GM12892 (cell line): ENCODE data around the gene PSRC1.
"Not testable (repeated sequence)": the region's sequence is repeated elsewhere in the genome, so short reads cannot be mapped to it uniquely, and the experiment has no call there.

Source experiments
- DNase-seq: peaks from one replicate; pipeline ENCODE4 v3.0.0; 2011; ENCODE audit not compliant: insufficient read length
- FAIRE-seq: peaks from 2 replicates; lab custom pipeline; 2011; peaks lifted over from hg19 to GRCh38; lab: Jason Lieb, UNC
- POLR2A ChIP-seq: IDR thresholded peaks from 2 replicates; pipeline ENCODE4 v1.6.1; 2011; ENCODE audit warnings: low read depth, low read length, control low read depth
- POLR2AphosphoS5 ChIP-seq: IDR thresholded peaks from 2 replicates; pipeline ENCODE4 v1.6.1; 2011; ENCODE audit warnings: low read depth, low read length, control low read depth
- TAF1 ChIP-seq: IDR thresholded peaks from 2 replicates; pipeline ENCODE4 v1.6.1; 2011; ENCODE audit warnings: low read depth, mild to moderate bottlenecking, control low read depth, low read length, borderline replicate concordance

PSRC1 gene

DNA sequence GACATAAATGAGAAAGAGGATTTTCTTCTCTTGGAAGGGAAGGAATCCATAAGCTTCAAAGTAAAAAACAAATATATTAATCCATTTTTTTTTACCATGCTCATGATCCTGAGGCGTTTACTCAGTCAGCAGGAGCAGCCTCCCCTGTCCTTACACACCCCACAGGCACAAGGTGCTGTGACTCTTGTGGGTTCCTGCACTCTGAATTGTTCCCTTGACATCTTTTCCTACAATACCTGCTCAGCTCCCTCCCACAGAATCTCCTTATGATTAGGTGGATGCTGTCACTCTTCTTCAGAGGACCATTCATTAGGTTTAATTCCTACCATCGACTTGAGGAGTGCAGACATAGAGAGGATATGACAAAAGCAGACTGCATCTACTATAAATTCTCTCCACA is 10.1 kb upstream of the PSRC1 start:
- TF ChIP-seq POLR2A (no peak), POLR2AphosphoS5 (no peak), TAF1 (no peak)
- FAIRE-seq (no peak), DNase-seq (no peak)

DNA sequence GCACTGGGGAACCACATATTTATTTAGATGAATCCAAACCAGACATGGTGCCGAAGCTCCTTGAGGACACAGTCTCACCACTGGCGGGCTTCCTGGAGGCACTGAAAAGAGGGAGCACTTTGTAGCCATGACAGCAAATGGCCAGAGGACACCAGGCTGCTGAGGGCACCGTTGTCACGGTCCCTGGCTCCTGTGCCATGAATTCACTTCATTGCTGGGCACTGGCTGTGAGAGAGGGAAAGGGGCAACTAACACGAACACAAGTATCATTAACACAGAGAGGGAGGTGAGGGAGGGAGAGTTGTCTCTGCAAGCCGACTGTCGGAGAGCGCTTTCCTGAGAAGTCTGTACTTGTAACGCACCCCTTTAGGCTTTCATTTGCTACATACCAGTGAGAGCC is 9.4 kb upstream of the PSRC1 start:
- TF ChIP-seq POLR2A, result no peak
- no peak for TF ChIP-seq TAF1
- TF ChIP-seq POLR2AphosphoS5, result no peak
- DNase-seq (no peak), FAIRE-seq (no peak)

DNA sequence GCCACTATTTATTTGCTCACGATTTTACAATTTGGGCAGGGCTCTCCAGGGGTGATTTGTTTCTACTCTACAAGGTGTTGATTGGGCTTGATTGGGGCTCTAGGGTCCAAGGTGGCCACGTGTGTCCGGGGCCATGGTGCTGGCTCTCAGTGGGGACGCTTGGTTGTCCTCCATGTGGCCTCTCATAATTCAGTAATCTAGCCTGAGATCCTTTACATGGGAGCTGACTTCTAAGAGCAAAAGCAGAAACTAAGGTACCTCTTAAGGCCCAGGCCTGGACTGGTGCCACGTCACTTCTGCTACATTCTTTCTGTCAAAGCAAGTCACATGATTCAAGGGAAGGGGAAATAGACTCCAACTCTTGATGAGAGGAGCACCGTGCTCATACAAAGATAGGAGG is 8.1 kb upstream of the PSRC1 start:
- TF ChIP-seq POLR2AphosphoS5 (no peak), TAF1 (no peak), POLR2A (no peak)
- FAIRE-seq (no peak), DNase-seq (no peak)

DNA sequence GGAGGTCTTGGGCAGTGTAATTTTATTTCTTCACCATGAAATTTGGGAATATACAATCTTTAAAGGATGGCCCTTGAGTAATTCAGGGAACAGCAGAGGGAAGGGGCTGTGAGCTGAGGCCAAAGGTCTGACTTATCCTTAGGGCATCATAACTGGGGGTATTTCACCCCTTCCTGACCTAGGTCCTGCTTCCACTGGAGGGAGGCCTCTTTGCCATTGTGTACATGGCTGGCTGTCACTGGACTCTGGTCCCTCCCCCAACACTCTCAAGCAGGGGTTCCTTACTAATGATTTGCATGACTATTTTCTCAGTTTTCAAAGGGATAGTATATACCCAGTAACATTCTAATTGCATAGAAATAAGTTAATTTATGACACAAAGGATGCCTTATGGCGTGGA is 7.2 kb upstream of the PSRC1 start:
- FAIRE-seq, result no peak
- TF ChIP-seq POLR2A (no peak), POLR2AphosphoS5 (no peak)

DNA sequence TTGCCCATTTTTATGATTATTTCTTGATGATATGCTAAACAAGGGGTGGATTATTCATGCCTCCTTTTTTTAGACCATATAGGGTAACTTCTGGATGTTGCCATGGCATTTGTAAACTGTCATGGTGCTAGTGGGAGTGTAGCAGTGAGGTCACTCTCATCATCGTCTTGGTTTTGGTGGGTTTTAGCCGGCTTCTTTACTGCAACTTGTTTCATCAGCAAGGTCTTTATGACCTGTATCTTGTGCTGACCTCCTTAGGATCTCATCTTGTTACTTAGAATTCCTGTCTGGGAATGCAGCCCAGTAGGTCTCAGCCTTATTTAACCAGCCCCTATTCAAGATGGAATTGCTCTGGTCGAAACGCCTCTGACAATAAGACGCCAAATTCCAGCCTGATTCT is 3.8 kb upstream of the PSRC1 start:
- not testable (repeated sequence) for DNase-seq, FAIRE-seq

More for the DNA sequence above, 7.2 kb upstream of the PSRC1 start:
- DNase-seq, result no peak

DNA sequence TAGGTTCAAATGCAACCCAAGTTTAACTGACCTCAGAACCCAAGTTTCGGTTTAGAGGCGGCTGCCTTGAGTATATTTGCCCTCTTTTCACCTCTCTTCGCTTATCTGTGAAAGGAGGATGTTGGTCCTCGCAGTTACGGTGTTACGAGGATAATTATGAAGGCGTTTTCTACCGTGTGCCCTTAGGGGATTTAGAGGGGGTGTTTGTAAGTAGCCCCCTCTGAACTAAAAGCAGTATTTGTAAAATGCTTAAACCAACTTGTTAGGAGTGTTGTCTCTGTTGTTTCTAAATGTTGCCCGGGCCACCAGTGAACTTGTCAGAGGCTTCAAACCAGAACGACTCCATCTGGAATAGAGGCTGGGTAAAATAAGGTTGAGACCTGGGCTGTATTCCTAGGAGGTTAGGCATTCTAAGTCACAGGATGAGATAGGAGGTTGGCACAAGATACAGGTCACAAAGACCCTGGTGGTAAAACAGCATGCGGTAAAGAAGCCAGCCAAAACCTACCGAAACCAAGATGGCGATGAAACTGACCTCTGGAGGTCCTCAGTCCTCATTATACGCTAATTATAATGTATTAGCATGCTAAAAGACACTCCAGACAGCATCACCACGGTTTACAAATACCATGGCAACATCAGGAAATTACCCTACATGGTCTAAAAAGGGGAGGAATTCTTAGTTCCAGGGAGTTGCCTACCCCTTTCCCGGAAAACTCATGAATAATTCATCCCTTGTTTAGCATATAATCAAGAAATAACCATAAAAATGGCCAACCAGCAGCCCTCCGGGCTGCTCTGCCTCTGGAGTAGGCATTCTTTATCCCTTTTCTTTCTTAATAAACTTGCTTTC is 1.0 kb upstream of the PSRC1 start:
- peak; percentile 9 for FAIRE-seq
- DNase-seq, result no peak
- no peak for TF ChIP-seq POLR2AphosphoS5
- TF ChIP-seq POLR2A, result no peak
- TF ChIP-seq TAF1, result no peak

DNA sequence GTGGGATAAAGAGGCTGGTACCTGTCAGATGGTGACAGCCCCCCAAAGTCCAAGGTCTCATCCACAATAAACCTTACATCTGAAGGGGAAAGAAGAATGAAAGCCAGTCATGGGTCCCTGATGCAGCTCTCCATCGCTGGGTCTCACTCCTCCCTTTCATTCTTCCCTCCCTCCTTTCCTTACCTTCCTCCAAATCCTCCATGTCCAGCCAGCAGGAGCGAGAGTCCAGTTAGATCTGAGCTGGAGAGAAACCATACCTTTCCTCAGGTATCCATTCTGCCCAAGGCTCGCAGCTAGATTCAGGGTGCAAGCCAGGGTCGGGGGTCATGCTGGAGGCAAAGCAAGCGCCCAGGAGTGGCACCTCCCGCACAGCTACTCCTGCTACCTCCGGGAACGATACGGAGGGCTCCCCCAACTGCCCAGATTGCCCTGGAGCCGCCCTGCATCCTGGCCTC is 421 bp downstream of the PSRC1 start:
- FAIRE-seq (no peak), DNase-seq (no peak)
- TF ChIP-seq POLR2A, result no peak
- TF ChIP-seq POLR2AphosphoS5, result no peak
- TF ChIP-seq TAF1, result no peak

DNA sequence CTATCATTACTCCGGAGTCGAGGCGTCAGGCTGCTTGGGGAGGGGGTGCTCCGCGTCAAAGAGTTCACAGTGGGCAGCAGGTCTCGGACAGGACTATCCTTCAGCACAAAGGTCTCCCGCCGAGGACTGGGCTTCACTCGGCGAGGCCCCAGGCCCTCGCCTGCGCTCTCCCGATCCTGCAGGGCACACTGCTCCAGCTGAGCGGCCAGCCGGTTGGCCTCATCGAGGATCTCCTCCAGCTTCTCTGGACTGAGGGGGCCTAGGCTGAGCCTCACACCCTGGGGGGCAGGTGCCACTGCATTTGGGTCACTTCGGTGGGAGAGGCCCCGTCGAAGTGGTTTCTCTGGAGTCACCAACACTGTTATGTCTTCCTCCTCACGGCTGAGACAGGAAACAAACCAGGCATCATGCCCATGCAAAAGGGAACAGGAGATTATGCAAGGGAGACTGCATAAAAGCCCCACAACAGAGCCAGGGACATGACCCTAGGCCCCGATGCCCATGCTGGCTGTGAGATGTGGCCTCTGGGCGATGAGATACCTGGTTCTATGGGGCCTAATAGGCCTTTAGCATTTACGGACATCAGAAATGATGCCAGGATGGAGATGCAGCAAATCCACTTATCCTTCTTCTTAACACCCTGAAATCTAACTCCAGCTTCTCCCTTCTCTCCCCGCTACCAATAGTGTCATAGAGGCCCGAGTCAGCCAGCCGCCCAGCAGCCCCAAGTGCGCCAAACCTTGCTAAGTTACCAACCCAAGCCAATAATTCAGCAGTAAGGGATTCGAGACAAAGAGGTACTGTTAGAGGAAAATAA is 1.1 kb downstream of the PSRC1 start:
- TF ChIP-seq POLR2A (no peak), TAF1 (no peak), POLR2AphosphoS5 (no peak)
- FAIRE-seq (no peak), DNase-seq (no peak)

DNA sequence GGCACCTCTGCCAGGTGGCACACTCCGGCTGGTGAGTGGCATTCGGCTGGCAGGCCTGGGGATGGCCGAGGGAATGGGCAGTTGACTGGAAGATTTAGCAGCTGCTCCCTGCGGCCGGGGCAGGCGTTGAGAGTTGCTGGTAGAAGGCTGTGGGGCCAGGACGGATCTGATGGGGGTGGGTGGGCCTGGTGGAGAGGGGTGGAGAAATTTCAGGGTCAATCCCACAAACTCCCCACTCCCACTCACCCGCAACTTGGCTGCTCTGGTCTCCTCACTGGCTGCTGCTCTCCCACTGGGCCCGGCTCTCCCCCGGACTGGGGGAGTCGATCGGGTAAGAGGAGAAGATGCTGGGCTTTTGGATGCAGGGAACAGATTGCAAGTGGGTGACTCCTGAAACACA is 2.1 kb downstream of the PSRC1 start:
- DNase-seq (no peak), FAIRE-seq (no peak)
- TF ChIP-seq POLR2AphosphoS5 (no peak), TAF1 (no peak), POLR2A (no peak)

DNA sequence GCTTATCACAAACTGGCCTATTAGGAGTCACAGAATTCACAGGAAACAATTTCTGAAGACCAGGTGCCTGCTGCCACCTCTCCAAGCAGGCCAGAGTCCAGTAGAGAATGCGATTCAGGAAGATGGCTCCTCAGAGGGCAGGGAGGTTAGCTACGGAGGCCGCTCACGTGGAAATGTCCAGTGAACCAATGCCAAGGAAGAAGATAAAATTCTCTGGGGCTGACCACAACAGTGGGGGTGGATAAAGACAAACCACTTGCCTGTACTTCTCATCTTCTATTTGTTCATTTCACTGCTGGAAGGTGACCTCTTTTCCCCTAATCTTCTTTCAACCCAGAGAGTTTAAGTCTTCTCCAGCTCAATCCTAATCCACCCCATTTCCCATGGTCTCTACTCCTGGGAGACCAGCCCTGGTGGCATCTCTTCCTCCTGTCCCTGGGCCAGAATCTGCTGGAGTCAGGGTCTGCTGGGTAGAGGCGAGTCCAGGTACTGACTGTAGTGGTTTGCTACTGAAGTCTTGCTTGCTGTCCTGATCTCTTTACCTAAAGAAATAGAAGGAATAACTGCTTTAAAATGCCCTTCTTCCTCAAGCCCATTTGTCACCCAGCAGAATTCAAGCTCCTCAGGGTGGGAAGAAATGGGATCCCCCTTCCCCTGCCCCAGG is 3.2 kb downstream of the PSRC1 start:
- FAIRE-seq (no peak), DNase-seq (no peak)
- TF ChIP-seq POLR2A, result no peak
- TF ChIP-seq TAF1, result no peak
- TF ChIP-seq POLR2AphosphoS5, result no peak

DNA sequence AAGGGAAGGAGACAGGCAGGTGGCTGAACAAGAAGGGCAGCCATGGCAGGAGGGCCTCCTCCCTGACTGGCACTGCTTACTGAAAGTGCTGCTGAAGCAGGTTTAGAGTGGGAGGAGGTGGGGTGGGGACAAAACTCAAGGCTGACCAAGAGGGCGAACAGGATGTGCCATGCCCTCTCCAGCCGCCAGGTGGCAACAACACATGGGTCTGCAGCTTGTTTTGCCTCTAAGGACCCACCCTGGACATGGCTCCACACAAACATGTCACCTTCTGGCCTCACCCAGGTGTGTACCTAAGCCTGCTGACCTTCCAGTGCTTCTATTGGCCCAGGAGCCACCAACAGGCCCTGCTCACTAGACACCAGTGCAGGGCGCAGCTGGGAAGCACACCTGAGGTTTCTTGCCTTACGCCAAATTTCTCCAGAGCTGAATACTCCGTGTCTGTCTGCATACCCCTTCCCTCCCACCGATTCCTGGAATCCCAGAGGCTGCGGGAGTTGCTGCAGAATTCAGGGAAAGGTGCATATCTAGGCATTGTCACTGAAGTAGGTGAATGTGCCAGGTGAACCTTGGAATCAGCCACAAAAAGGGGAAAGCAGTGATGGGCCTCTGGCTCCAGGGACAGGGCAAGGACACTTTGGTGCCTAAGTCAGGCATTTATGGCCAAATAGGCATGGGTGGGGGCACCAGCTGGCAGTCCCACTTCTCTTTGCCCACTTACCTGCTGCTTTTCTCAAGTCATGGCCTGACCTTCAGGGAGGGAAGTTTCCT is 5.3 kb downstream of the PSRC1 start:
- no peak for TF ChIP-seq POLR2A
- DNase-seq (peak; percentile 74), FAIRE-seq (peak; percentile 80)
